Psoas muscle (tissue), 8 donors: ENCODE measurements around the gene FAM98B. TPM values are rescaled to one million over a fixed set of nuclear protein-coding genes. Genes with fewer than 3 reads are reported as not detected.

Source experiments
- ATAC-seq, 4 donors: fragments of 200-7000 bp; cut with Tn5 transposase; one replicate each; pipeline ENCODE4 v1.9.1; 2020; ENCODE audit warnings: moderate library complexity in 3 of 4, mild to moderate bottlenecking in 2 of 4
- DNase-seq, 2 donors: peaks; one replicate each; pipeline ENCODE4 v3.0.0-alpha.2; 2020
- H3K27ac ChIP-seq: fragments of 200-600 bp; one replicate; pipeline ENCODE4 v1.8.0; 2022
- H3K27me3 ChIP-seq, 3 donors: fragments of 200-600 bp in 1 of 3; one replicate each; pipeline versions ENCODE4 v1.6.1 to v1.8.0; 2013 to 2022; ENCODE audit warnings: low read length in 2 of 3, mild to moderate bottlenecking in 2 of 3, moderate library complexity in 1 of 3; ENCODE audit not compliant: insufficient read depth in 3 of 3
- H3K36me3 ChIP-seq, 2 donors: fragments of 200-600 bp in 1 of 2; one replicate each; pipeline versions ENCODE4 v1.6.1 to v1.8.0; 2013 to 2022; ENCODE audit warnings: low read depth in 1 of 2, mild to moderate bottlenecking in 1 of 2, moderate library complexity in 1 of 2; ENCODE audit not compliant: insufficient read depth in 1 of 2
- H3K4me1 ChIP-seq: fragments of 200-600 bp; one replicate; pipeline ENCODE4 v1.8.0; 2022
- H3K4me3 ChIP-seq: fragments of 200-600 bp; one replicate; pipeline ENCODE4 v1.8.0; 2022; ENCODE audit warnings: mild to moderate bottlenecking
- H3K9me3 ChIP-seq: fragments of 200-600 bp; one replicate; pipeline ENCODE4 v1.8.0; 2022
- CTCF ChIP-seq: fragments of 200-600 bp; IDR thresholded peaks from one replicate; pipeline ENCODE4 v1.8.0; 2022; ENCODE audit warnings: antibody characterized with exemption
- WGBS, 3 donors: extraction: QIAGEN DNeasy Blood & Tissue Kit; methylation state at CpG; one replicate each; pipeline versions ENCODE4 v1.1.6 to v1.1.7; 2013; 5-methylcytosine and 5-hydroxymethylcytosine counted together
- intact Hi-C, 2 donors: fragments of 100-400 bp; cut with DNase I; formaldehyde crosslinking; loops; one replicate each; pipeline versions ENCODE4 v1.11.0 to v1.14.2; 2022
- polyA plus RNA-seq, 3 donors: library from polyadenylated mRNA; stranded (reverse); fragments of 200-250 nt; gene quantifications; one replicate each; pipeline ENCODE4 v1.2.3, GENCODE V29; 2013
- total RNA-seq, 4 donors: library from RNA; stranded (reverse); fragmentation: NEBNext Ultra II Directional in 2 of 4; extraction: Animal tissue kit (Norgen Biotek cat#: 25700) in 2 of 4; gene quantifications; one replicate each; pipeline versions ENCODE4 v1.2.1 to v1.2.4, GENCODE V29; 2021 to 2023
- donor health status: healthy with polysubstance abuse.
- donor health status: DM: no; HTN: no; CAD: no; lungs with moderate emphysema.
- donor health status: Bipolar disorder and iron deficiency.
- donor health status: healthy.
- donor health status: DM: yes; HTN: yes; CAD: no.
- donor health status: DM: no; HTN: no; CAD: no.
- donor health status: DM: no; HTN: no; CAD: no.
- donor health status: DM: yes; HTN: yes; CAD: no.

Gene FAM98B
- total and polyA plus RNA-seq, 7 donors = 6.8 to 18.5 (median 13.5) TPM

- Histone ChIP-seq H3K4me3 (no peak overlapping the region), H3K4me1 (peaks cover 23% of the 10 kb centered on the region), H3K27ac (no peak overlapping the region), H3K36me3 (no peaks in the 10 kb centered on the region), H3K9me3 (no peaks in the 10 kb centered on the region), H3K27me3 (no peaks in the 10 kb centered on the region)
- intact Hi-C loops = no loop called here
- DNase-seq (no peak), ATAC-seq (no peak)
- TF ChIP-seq CTCF = no peak
- WGBS, 3 donors = 92 to 94% (median 94%) methylated on average over 5 of the region's 5 CpGs
These were observed 4.7 kb downstream of the FAM98B start for GRCh38 chr15:38458646-38459045.

- Histone ChIP-seq H3K27ac (no peak overlapping the region), H3K27me3 (no peaks in the 10 kb centered on the region), H3K4me1 (peaks cover 23% of the 10 kb centered on the region), H3K36me3 (no peaks in the 10 kb centered on the region), H3K9me3 (no peaks in the 10 kb centered on the region), H3K4me3 (no peak overlapping the region)
- ATAC-seq (no peak), DNase-seq (no peak)
- TF ChIP-seq CTCF = no peak
- intact Hi-C loops = no loop called here
- WGBS, 3 donors = 80 to 99% (median 94%) methylated on average over 5 to 6 of the region's 6 CpGs
These were observed 5.6 kb downstream of the FAM98B start for GRCh38 chr15:38459480-38459879.

- ATAC-seq (no peak), DNase-seq (no peak)
- TF ChIP-seq CTCF = no peak
- Histone ChIP-seq H3K4me1 (peaks cover 17% of the 10 kb centered on the region), H3K27me3 (no peaks in the 10 kb centered on the region), H3K4me3 (no peak overlapping the region), H3K36me3 (peaks cover 0 to 5% of the 10 kb centered on the region in 2 donors), H3K9me3 (no peaks in the 10 kb centered on the region), H3K27ac (no peak overlapping the region)
- 88 to 89% (median 88%) methylated on average over 3 of the region's 3 CpGs for WGBS, 3 donors
- intact Hi-C loops = no loop called here
These were observed 6.6 kb downstream of the FAM98B start for GRCh38 chr15:38460543-38460942.

GRCh38 chr15:38461066-38461833 lies 7.3 kb downstream of the FAM98B start:
- intact Hi-C loops = no loop called here
- TF ChIP-seq CTCF = no peak
- Histone ChIP-seq H3K36me3 (peaks cover 0 to 8% of the 10 kb centered on the region in 2 donors), H3K27ac (no peak overlapping the region), H3K9me3 (no peaks in the 10 kb centered on the region), H3K4me3 (no peak overlapping the region), H3K27me3 (no peaks in the 10 kb centered on the region), H3K4me1 (peaks cover 10% of the 10 kb centered on the region)
- DNase-seq (no peak), ATAC-seq (no peak)
- WGBS, 3 donors = 89 to 93% (median 93%) methylated on average over 2 of the region's 2 CpGs

GRCh38 chr15:38463893-38464292 lies 10.0 kb downstream of the FAM98B start:
- Histone ChIP-seq H3K27me3 (no peaks in the 10 kb centered on the region), H3K27ac (no peak overlapping the region), H3K36me3 (peaks cover 0 to 33% of the 10 kb centered on the region in 2 donors), H3K4me1 (peaks cover 5% of the 10 kb centered on the region), H3K9me3 (no peaks in the 10 kb centered on the region), H3K4me3 (no peak overlapping the region)
- ATAC-seq (no peak), DNase-seq (no peak)
- intact Hi-C loops = no loop called here
- 93 to 98% (median 94%) methylated on average over 3 of the region's 3 CpGs for WGBS, 3 donors
- TF ChIP-seq CTCF = no peak
